Large intestine (tissue), 3 donors: ENCODE results near the gene PTPRQ. TPM values are rescaled to one million over a fixed set of nuclear protein-coding genes. Genes with fewer than 3 reads are reported as not detected.

ENCODE experiments used
- DNase-seq, 2 donors: peaks; one replicate each; pipeline versions ENCODE4 v3.0.0 to v3.0.0-alpha.2; 2013
- H3K27ac ChIP-seq: one replicate; pipeline ENCODE4 v1.5.1; 2013; ENCODE audit warnings: low read length
- H3K27me3 ChIP-seq: 2 replicates; pipeline ENCODE4 v1.6.1; 2013; ENCODE audit warnings: low read length; ENCODE audit not compliant: control insufficient read depth, insufficient read depth
- H3K36me3 ChIP-seq: 2 replicates; pipeline ENCODE4 v1.6.1; 2013; ENCODE audit warnings: low read length; ENCODE audit not compliant: control insufficient read depth, insufficient read depth
- H3K4me1 ChIP-seq: one replicate; pipeline ENCODE4 v1.6.1; 2013; ENCODE audit warnings: low read length; ENCODE audit not compliant: control insufficient read depth, insufficient read depth
- H3K4me3 ChIP-seq: one replicate; pipeline ENCODE4 v1.5.1; 2013; ENCODE audit warnings: low read length
- H3K9me3 ChIP-seq: one replicate; pipeline ENCODE4 v1.6.1; 2013; ENCODE audit warnings: mild to moderate bottlenecking, low read depth, low read length, moderate library complexity; ENCODE audit not compliant: control insufficient read depth
- WGBS: methylation state at CpG from one replicate; pipeline ENCODE4 v1.1.5; 2013; ENCODE audit warnings: low lambda C conversion rate; ENCODE audit not compliant: insufficient coverage; 5-methylcytosine and 5-hydroxymethylcytosine counted together
- polyA plus RNA-seq: library from polyadenylated mRNA; unstranded; fragments of 120-200 nt; gene quantifications from one replicate; pipeline ENCODE4 v1.2.1, GENCODE V29; 2013

PTPRQ gene
- polyA plus RNA-seq, 1 donor: 1.1 TPM

DNA sequence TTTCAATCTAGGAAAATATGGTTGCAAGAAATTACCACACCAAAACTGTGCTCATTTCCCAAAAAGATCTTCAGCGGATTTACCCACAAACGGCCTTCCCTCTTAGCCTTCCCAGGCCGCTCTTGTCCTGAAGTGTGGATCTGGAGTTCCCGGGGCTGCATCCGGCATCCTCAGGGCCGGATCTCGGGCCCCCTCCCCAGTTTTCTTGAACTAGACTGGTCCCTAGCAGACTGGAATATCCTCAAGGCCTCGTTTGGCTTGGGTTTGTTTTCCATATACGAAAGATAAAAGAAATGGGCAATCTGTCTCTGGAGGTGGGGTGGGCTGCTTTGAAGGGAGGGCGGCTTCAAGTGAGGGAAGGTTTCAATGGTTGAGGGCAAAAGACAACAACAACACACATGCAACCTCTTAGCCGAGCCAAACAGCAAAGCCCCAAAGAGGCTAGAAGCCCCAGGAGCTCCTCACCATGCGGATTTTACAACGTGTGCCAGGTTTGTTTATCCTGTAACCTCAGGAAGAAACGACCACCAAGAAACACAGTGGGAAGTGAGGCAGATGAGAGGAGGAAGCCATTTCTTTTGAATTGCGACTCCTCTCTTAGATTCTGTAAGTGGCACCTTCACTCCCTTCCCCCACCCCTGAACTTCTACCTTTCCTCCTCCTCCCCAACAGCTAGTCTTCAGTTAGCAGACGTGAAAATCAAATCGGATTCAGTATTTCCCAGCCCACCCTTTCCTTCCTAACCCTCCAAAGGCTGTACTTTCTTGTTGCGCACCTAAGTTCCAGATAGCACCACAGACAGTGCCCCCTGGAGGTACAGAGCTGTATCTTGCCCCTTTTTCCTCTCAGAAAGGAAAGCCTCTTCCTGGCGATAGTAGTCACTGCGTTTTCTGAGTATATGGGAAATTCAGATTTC is 266.0 kb downstream of the PTPRQ start:
- H3K36me3 ChIP-seq: no peaks in the 10 kb centered on the region
- 41% methylated on average over 4 of the region's 20 CpGs for WGBS
- H3K9me3 ChIP-seq: no peaks in the 10 kb centered on the region
- no peaks in the 10 kb centered on the region for H3K4me1 ChIP-seq
- DNase-seq: no peak
- H3K27me3 ChIP-seq: peaks cover 71% of the 10 kb centered on the region
- H3K4me3 ChIP-seq: no peak overlapping the region
- H3K27ac ChIP-seq: no peak overlapping the region

DNA sequence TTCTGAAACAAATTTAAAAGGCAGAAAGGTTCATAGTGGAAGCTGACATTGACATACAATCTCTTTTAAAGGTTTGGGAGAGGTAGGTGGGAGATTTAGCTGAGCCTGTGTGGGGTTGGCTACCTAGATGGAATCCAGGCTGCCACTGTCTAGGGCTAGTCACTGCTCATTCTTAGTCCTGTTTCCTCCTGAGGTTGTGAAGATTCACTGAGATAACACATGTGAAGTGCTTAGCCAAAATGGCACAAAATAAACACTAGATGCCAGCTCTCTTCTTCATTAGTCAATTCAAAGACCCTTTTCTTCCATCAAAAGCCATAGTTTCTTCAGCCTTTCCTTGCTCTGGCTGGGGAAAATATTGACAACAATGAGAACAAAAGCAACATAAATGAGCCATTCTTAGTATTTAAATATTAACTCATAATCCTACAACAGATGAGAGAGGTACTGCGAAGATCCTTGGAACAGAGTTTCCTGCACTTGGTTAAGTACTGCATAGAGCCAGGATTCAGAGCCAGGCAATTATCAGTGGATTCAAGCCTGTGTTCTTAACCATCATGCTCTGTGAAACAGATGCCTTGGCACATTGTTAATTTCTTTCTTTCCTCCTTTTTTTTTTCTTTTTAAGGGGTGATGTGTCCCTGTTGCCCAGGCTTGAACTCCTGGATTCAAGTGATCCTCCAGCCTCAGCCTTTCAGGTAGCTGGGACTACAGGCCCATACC is 266.9 kb downstream of the PTPRQ start:
- Histone ChIP-seq H3K27me3 (peaks cover 79% of the 10 kb centered on the region), H3K9me3 (no peaks in the 10 kb centered on the region), H3K4me1 (no peaks in the 10 kb centered on the region), H3K4me3 (no peak overlapping the region), H3K36me3 (no peaks in the 10 kb centered on the region), H3K27ac (no peak overlapping the region)
- DNase-seq: no peak
- WGBS: no CpG with 5 or more reads among the region's 1 CpG

DNA sequence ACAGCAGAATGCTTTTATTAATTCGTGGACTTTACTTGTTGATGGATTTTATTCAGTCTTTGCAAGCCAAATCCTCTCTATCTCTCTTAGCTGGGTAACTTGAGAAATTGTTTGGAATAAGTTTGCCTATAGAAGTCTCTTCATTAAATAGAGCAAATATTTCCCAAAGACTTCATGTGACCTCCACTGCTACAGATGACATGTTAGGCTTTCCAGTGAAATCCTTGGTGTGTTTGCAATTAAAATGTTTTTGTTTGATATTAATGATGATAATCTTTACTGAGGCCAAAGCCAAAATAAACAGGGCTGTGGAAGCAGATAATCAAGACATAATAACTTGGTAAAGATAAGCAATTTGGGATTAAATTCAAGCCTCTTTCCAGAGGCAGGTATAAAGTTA is 267.8 kb downstream of the PTPRQ start:
- Histone ChIP-seq H3K27me3 (peaks cover 85% of the 10 kb centered on the region), H3K4me3 (no peak overlapping the region), H3K36me3 (no peaks in the 10 kb centered on the region), H3K4me1 (no peaks in the 10 kb centered on the region), H3K9me3 (peaks cover 2% of the 10 kb centered on the region), H3K27ac (no peak overlapping the region)
- 89% methylated on average over 1 of the region's 1 CpG for WGBS
- DNase-seq: no peak

DNA sequence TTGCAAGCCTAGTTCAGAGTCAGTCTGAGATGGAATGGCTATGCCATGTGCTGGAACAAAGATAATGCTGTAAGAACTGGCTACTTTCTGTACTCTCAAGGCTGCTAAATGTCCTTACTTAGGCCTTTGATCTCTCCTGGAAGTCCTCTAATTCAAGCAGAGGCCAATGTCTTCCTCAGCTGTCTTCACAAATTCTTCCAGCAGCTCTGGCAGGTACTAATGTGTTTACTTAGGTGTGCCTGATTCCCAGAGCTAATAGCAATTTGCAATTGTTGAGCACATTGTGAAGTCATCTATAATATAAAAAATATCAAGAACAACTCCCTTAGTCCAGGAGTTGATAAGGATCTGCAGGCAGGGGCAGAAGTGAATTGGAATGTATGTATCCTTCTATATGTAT is 268.8 kb downstream of the PTPRQ start:
- peaks cover 2% of the 10 kb centered on the region for H3K9me3 ChIP-seq
- H3K4me1 ChIP-seq: no peaks in the 10 kb centered on the region
- H3K27ac ChIP-seq: no peak overlapping the region
- no peaks in the 10 kb centered on the region for H3K36me3 ChIP-seq
- H3K27me3 ChIP-seq: peaks cover 85% of the 10 kb centered on the region
- no peak for DNase-seq
- no peak overlapping the region for H3K4me3 ChIP-seq

DNA sequence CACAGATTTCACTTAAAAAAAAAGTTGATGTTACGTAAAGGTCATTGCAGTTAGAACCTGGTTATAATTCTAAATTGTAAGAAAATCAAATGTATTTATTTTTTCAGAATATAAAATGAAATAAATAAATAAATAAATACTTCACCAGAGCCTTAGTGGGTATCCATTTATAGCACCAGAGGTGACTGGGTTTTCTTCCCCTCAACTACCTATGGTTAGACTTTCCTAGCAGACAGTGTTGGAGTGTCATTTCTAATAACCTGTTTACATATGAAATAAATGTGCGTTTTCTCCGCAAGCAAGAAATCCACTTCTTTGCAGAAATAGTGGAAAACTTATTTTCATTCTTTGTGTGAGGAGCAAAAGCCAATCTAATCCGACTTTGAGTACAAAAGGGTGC is 269.4 kb downstream of the PTPRQ start:
- Histone ChIP-seq H3K9me3 (peaks cover 2% of the 10 kb centered on the region), H3K4me1 (no peaks in the 10 kb centered on the region), H3K27me3 (peaks cover 83% of the 10 kb centered on the region), H3K27ac (no peak overlapping the region), H3K4me3 (no peak overlapping the region), H3K36me3 (no peaks in the 10 kb centered on the region)
- DNase-seq: no peak
- WGBS: 71% methylated on average over 2 of the region's 4 CpGs

DNA sequence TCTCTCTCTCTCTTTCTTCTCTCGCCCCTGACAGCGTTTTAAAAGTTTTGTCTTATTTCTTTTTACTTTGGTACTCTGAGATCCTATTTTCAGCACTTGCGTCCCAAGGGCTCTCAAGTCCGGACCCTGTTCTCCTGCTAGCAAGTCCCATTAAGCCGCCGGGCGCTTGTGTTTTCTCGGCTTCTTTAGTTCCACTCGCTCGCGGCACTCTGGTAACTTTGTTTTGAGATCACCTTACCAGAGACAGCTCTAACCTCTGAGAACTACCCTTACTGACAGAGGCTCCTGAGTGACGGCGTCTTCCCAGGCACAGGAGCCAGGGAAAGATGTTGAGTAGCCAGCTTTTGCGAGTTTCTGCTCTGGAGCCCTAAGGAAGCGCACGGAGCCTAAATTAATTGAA is 270.0 kb downstream of the PTPRQ start:
- WGBS: 0% methylated on average over 4 of the region's 16 CpGs
- Histone ChIP-seq H3K27me3 (peaks cover 81% of the 10 kb centered on the region), H3K4me3 (no peak overlapping the region), H3K27ac (no peak overlapping the region), H3K9me3 (peaks cover 2% of the 10 kb centered on the region), H3K36me3 (no peaks in the 10 kb centered on the region), H3K4me1 (no peaks in the 10 kb centered on the region)
- no peak for DNase-seq

DNA sequence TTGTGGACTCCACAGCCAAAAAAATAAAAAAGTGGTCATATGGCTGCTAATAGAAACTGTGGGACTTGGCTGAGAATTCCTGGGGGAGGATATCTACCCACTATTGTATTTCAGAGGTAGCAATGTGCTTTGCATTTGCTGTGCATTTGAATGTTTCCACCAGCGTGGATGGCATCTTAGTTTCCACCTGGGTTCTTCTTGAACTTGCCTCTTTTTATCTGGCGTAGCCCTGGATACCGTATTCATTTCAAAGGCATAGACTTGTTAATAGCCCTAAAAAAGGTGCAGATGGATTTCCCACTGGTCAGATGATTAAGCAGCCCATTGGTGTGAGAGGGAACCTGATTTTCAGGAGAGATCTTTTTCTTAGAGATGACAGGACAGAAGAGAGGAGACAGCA is 270.8 kb downstream of the PTPRQ start:
- no peak overlapping the region for H3K27ac ChIP-seq
- peaks cover 76% of the 10 kb centered on the region for H3K27me3 ChIP-seq
- DNase-seq: no peak
- no peaks in the 10 kb centered on the region for H3K36me3 ChIP-seq
- no CpG with 5 or more reads among the region's 3 CpGs for WGBS
- peaks cover 2% of the 10 kb centered on the region for H3K9me3 ChIP-seq
- no peak overlapping the region for H3K4me3 ChIP-seq
- H3K4me1 ChIP-seq: no peaks in the 10 kb centered on the region

DNA sequence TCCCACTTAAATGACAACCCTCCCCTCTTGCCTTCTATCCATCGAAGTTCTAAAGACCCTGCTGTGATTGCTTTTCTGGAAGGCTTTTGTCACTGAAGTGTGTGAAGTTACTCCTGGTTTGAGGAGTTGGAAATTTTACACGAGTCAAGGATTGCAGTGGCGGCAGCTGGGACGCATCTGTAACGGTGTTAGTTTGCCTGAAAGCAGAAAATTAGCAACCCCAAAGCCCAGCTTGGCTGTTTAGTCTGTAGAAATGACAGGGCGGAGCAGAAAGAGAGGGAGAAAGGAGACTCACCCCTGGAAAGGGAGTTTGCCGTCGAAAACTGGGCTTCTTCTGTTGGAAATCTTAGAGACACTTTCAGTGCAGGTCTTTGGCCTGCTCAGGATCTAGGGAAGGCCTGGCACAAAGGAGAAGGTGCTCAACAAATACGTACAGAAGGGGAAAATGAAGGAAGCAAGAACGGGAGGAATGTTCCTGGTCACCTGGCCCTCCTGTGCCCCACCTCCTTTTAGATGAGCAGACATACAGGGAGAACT is 271.7 kb downstream of the PTPRQ start:
- Histone ChIP-seq H3K4me3 (no peak overlapping the region), H3K4me1 (no peaks in the 10 kb centered on the region), H3K9me3 (peaks cover 2% of the 10 kb centered on the region), H3K27ac (no peak overlapping the region), H3K27me3 (peaks cover 68% of the 10 kb centered on the region), H3K36me3 (no peaks in the 10 kb centered on the region)
- no CpG with 5 or more reads among the region's 10 CpGs for WGBS
- DNase-seq: no peak

DNA sequence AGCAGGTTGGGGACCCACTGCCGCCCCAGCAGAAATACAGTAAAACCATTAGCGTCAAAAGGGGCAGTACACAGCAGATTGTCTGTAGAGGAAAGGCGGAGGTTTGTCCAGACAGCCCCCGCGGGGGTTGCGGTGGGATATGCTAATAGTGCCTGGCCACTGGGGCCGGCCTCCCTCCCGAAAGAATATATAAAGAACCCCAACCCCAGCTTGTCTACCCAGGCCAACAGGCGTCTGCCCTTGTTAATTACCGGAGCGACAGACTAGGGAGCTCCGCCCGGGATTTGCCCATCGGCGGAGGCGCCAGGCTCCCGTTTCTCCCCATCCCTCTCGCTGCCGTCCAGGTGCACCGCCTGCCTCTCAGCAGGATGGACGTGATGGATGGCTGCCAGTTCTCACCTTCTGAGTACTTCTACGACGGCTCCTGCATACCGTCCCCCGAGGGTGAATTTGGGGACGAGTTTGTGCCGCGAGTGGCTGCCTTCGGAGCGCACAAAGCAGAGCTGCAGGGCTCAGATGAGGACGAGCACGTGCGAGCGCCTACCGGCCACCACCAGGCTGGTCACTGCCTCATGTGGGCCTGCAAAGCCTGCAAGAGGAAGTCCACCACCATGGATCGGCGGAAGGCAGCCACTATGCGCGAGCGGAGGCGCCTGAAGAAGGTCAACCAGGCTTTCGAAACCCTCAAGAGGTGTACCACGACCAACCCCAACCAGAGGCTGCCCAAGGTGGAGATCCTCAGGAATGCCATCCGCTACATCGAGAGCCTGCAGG is 272.8 kb downstream of the PTPRQ start, which contains the start of gene MYF5:
Gene MYF5, plus strand, starts transcription at position 217 of the 774 bp plus-strand sequence. Its CDS starts 152 bp downstream, at position 369.
- peaks cover 2% of the 10 kb centered on the region for H3K9me3 ChIP-seq
- H3K4me1 ChIP-seq: no peaks in the 10 kb centered on the region
- H3K36me3 ChIP-seq: no peaks in the 10 kb centered on the region
- no peak within 1 kb of the TSS for H3K27ac ChIP-seq
- no CpG with 5 or more reads among the region's 45 CpGs for WGBS
- DNase-seq: no peak
- H3K4me3 ChIP-seq: no peak within 1 kb of the TSS
- peaks cover 68% of the 10 kb centered on the region for H3K27me3 ChIP-seq

DNA sequence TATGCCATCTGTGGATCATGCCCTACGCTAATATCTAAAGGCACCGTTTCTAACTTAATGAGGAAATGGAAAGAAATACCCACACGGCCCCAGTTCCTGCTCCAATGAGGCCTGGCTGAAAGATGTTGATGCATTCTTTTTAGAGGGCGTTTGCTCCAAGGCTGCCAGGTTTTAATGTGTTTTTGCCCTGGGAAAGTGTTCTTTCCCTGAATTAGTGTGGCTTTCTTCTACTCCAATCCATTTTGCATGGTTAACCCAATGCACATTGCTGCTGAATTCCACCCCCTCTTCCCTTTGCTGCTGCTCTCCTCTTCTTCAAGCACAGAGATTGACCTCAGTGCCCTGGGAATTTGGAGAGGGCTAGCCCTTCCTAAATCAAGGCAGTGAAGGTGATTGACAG is 273.8 kb downstream of the PTPRQ start:
- Histone ChIP-seq H3K4me1 (no peaks in the 10 kb centered on the region), H3K36me3 (no peaks in the 10 kb centered on the region), H3K27me3 (peaks cover 64% of the 10 kb centered on the region), H3K4me3 (no peak overlapping the region), H3K27ac (no peak overlapping the region), H3K9me3 (peaks cover 2% of the 10 kb centered on the region)
- no CpG with 5 or more reads among the region's 4 CpGs for WGBS
- no peak for DNase-seq
